H54 (cell line): Measurements from ENCODE around the gene SLC29A1.
"Not testable (repeated sequence)": the region's sequence is repeated elsewhere in the genome, so short reads cannot be mapped to it uniquely, and the experiment has no call there.

Experiments used
- DNase-seq: peaks from one replicate; pipeline ENCODE4 v3.0.0; 2011; ENCODE audit warnings: low spot score, mixed read lengths; ENCODE audit not compliant: insufficient read length
- FAIRE-seq: peaks from 3 replicates; lab custom pipeline; 2011; peaks lifted over from hg19 to GRCh38; lab: Jason Lieb, UNC
- POLR2A ChIP-seq: IDR thresholded peaks from 2 replicates; pipeline ENCODE4 v1.6.1; 2011; ENCODE audit warnings: low read depth, mild to moderate bottlenecking, low read length

Gene SLC29A1

DNA sequence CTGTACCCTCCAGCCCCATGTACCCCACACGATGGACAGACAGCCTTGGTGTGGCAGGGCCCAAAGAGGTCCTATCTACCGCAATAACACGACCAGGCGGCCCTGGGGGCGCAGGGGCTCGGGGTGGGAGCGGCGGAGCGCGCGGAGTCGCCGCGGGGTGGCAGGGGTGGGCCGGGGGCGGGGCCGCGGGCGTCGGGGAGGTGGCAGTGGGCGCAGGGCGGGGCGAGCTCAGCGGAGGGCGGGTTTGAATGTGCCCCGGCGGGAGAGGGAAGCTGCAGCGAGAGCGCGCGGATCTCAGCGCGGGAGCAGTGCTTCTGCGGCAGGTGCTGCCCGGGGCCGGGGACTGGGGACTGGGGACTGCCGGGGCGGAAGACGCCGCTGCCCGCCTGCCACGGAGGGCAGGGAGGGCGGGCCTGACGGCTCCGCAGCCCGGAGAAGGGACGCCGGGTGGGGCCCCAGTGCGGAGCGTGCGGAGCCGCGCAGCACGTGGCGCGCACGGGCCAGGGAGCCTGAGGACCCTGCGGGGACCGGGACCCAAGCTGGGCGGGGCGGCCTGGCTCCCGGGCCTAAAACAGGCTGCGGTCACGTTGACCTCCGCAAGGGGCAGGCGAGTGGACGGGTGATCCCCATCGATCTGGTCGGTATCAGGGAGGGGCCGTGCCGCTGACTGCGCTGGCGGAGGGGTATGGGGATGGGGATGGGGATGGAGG is at the start of gene SLC29A1:
Gene SLC29A1 (plus strand): TSS at position 277 of the 710 bp plus-strand sequence. CDS start 3,719 bp downstream, outside the sequence.
- no peak for FAIRE-seq
- peak; percentile 82 for TF ChIP-seq POLR2A
- DNase-seq = peak; percentile 96

DNA sequence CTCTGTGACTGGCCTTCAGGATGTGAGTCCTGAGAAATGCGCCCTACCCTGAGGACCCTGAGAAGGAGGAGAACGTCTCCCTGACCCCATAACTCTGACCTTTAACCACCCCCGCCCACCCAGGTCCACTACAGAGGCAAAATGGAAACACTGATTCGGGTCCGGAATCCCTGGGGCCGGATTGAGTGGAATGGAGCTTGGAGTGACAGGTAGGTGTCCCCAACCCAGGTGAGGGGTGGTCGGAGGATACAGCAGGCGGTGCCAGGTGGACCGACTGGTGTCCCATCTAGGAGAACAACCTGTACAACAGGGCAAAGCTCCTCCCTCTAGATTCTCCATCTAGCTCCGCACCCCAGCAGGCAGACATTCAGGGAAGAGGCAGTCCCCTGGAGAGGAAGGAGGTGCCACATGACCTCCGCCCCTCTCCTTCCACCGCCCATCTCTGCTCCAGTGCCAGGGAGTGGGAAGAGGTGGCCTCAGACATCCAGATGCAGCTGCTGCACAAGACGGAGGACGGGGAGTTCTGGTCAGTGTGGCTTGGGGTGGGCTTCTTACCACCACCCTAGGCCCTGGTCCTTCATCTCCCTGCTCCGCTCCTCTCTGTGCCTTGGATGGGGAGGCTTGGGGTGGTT is 47.1 kb upstream of the SLC29A1 start:
- FAIRE-seq = no peak
- no peak for TF ChIP-seq POLR2A
- DNase-seq = no peak

DNA sequence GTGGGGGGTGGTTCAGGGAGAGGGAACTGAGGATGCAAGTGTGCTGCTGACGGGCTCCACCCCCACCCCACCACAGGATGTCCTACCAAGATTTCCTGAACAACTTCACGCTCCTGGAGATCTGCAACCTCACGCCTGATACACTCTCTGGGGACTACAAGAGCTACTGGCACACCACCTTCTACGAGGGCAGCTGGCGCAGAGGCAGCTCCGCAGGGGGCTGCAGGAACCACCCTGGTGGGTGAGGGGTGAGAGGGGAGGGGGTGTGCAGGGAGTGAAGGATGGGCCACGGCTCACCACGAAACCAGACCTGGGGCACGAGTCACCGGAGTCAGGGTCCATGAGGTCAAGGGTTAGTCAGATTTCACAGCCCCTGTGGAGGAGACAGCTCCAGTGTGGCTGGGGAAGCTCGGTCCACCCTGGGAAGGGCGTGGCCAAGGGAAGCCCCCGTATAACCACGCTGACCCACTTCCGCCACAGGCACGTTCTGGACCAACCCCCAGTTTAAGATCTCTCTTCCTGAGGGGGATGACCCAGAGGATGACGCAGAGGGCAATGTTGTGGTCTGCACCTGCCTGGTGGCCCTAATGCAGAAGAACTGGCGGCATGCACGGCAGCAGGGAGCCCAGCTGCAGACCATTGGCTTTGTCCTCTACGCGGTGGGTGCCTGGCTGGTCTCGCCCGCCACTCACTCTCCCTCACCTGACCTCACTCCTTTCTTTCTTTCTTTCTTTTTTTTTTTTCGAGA is 46.5 kb upstream of the SLC29A1 start:
- no peak for FAIRE-seq
- no peak for DNase-seq

DNA sequence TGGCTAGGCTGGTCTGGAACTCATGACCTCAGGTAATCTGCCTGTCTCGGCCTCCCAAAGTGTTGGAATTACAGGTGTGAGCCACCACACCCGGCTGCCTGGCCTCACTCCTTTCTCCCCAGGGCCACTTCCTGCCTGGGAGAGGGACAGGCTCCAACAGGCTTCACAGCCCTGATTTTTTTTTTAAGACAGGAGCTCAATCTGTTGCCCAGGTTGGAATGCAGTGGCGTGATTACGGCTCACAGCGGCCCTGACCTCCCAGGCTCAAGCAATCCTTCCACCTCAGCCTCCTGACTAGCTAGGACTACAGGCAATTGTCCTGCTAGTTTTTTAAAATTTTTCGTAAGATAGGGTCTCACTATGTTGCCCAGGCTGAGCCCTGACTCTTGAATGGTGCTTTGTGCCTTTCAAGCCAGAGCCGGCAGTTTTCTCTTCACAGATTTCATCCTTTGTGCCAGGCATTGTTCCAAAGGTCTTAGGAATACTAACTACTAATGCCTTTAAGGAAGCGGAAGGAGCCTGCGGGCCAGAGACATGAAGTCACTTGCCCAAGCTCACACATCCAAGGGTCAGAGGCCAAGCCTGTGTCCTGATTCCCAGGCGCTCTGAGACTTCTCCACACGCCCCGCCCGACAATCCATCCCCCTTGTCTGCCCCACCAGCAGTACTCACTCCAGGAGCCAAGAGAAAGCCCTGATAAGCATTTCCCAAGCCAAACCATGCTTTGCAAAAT is 45.5 kb upstream of the SLC29A1 start:
- no peak for TF ChIP-seq POLR2A
- DNase-seq (peak; percentile 75), FAIRE-seq (no peak)

More for the DNA sequence above, 46.5 kb upstream of the SLC29A1 start:
- no peak for TF ChIP-seq POLR2A

DNA sequence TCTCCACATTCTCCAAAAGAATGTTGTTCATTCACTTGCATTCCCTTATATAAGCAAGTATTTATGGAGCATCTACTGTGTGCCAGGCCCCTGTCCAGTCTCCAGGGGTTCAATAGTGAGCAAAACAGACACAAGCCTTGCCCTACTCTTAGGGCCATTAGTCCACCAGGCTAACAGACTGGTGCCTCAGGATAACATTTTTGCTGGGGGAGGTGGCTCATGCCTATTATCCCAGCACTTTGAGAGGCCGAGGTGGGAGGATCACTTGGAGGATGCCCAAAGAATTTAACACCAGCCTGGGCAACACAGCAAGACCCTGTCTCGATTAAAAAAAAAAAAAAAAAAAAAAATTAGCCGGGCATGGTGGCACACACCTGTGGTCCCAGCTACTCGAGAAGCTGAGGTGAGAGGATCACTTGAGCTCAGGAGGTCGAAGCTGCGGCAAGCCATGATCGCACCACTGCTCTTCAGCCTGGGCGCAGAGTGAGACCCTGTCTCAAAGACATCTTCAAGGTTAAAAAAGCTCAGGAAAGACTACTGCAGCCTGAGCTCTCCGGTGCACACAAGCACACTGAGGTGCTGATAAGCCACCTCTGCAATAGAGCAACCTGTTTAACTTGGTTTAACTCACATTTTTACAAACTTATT is 44.8 kb upstream of the SLC29A1 start:
- DNase-seq = no peak
- TF ChIP-seq POLR2A = no peak
- no peak for FAIRE-seq

DNA sequence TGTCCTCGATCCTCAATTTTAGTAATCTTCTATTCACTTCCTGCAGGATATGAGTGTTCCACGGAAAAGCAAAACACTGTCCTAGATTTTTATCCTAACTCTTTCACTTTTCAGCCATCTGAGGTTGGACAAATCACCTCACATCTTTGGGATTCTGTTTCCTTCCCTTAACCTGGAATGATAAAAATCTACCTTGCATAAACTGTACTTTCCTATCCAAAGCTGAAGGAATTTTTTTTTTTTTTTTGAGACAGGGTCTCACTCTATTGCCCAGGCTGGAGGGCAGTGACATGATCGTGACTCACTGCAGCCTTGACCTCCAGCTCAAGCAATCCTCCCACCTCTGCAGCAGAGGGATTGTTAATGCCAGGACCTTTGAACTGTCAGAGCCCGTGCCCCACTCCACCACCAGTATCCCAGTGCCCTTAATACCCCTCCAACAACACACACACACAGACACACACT is 44.3 kb upstream of the SLC29A1 start:
- FAIRE-seq = no peak
- DNase-seq = no peak
- TF ChIP-seq POLR2A = no peak

DNA sequence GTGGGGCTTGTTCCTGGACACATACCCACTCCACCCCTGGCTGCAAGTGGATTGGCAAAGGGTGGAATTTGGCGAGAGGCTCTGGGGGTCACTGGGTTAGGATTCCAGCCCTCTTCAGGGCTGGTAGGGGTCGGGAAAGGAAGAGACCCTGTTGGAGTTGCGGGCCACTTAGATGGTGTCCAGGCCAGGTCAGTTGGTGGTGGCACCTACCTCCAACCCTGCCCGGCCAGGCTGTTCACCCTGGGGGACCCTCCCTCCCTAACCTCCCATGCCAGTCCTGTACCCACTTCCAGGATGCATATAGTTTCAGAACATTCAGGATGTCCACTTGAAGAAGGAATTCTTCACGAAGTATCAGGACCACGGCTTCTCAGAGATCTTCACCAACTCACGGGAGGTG is 43.7 kb upstream of the SLC29A1 start:
- no peak for TF ChIP-seq POLR2A
- DNase-seq = no peak
- no peak for FAIRE-seq

DNA sequence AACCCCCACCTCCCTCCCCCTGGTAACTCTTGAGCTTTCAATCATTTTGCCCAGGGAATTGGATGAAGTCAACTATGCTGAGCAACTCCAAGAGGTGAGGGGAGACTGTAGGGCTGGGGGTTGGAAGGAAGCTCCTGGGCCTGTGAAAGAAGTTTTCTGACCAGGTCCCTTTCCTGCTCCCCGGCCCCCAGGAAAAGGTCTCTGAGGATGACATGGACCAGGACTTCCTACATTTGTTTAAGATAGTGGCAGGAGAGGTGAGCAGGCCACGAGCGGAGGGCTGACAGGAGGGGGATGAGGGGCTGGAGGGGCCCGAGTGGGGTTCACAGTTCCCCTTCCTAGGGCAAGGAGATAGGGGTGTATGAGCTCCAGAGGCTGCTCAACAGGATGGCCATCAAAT is 43.0 kb upstream of the SLC29A1 start:
- no peak for FAIRE-seq
- no peak for TF ChIP-seq POLR2A
- no peak for DNase-seq

DNA sequence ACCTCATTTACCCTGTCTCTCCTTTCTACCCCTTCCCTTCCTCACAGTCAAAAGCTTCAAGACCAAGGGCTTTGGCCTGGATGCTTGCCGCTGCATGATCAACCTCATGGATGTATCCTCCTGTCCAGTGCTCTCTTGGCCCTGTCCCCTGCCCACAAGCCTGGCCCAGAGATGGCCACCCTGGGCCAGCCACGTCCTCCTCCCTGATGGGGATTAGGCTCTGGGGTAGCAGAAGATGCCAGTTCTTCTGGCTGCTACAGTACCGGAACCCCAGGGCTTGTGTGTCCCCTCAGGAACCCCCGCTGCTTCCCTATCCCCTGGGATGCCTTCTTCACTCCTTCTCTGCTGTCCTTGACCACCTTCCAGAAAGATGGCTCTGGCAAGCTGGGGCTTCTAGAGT is 42.5 kb upstream of the SLC29A1 start:
- no peak for FAIRE-seq
- DNase-seq = no peak
- no peak for TF ChIP-seq POLR2A

DNA sequence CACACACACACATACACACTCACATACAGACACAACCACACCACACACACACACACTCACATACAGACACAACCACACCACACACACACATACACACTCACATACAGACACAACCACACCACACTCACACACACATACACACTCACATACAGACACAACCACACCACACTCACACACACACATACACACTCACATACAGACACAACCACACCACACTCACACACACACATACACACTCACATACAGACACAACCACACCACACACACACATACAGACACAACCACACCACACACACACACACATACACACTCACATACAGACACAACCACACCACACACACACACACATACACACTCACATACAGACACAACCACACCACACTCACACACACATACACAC is 41.6 kb upstream of the SLC29A1 start:
- not testable (repeated sequence) for DNase-seq, FAIRE-seq

DNA sequence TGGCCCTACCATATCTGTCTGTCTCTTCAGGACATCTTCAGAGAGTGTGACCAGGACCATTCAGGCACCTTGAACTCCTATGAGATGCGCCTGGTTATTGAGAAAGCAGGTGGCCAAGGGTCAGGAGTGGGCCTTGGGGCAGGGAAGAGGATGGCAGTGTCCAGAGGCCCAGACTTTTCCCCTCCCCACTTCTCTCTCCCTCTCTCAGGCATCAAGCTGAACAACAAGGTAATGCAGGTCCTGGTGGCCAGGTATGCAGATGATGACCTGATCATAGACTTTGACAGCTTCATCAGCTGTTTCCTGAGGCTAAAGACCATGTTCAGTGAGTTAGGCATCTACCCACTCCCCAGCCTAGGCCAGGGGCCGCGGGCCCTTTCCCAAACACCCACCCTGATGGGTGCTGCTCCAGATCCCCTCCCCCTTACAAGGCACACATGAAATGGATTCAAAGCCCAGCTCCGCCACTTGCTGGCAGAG is 40.4 kb upstream of the SLC29A1 start:
- FAIRE-seq = no peak
- no peak for TF ChIP-seq POLR2A
- no peak for DNase-seq

DNA sequence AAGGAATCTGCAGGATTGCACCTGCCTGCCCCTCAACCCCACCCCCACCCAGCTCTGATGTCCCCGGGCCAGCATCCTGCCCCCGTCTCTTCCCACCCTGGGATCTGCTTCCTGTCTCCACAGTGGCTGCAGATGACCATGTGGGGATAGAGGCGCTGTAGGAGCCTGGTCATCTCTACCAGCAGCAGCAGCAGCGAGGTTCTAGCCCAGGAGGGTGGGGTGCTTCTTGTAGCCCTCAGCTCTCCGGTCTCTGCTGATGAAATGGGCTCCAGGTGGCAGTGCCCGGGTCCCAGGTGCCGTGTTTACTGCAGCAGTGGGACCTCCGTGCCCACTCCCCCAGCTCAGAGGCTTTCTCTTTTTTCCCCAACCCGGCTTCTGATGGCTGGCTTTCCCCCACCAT is 39.6 kb upstream of the SLC29A1 start:
- no peak for TF ChIP-seq POLR2A
- FAIRE-seq = no peak

DNA sequence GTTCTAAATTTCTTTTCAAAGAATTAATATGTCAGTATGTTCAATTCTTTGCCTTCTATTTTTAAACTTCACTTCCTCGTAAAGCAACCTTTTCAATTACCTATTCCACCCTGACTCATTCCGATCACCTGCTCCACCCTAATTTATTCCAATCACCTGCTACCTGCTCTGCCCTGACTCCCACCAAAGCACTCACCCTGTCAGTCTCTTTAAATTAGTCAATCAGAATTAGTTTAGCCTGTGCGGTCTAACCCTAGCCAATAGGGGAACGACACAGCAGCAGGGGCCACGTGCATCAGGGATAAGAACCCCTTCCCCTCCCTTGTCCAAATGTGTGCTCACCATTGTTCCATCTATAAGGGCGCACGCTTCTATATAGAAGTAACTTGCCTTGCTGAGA is 38.0 kb upstream of the SLC29A1 start:
- not testable (repeated sequence) for DNase-seq, FAIRE-seq

More for the DNA sequence above, 39.6 kb upstream of the SLC29A1 start:
- DNase-seq = no peak
